Peyer's patch (tissue), 4 donors: ENCODE data around the gene PPFIBP2. TPM values are rescaled to one million over a fixed set of nuclear protein-coding genes. Genes with fewer than 3 reads are reported as not detected.

ENCODE experiments used
- DNase-seq, 3 donors: peaks; one replicate each; pipeline ENCODE4 v3.0.0-alpha.2; 2017 to 2019
- H3K27ac ChIP-seq, 4 donors: fragments of 200-600 bp; sonication (generic); one replicate each; pipeline ENCODE4 v1.5.1; 2016 to 2019
- H3K27me3 ChIP-seq, 2 donors: fragments of 200-600 bp; sonication (generic); one replicate each; pipeline ENCODE4 v1.5.1; 2019
- H3K36me3 ChIP-seq, 3 donors: fragments of 200-600 bp; sonication (generic); one replicate each; pipeline ENCODE4 v1.5.1; 2016 to 2019
- H3K4me1 ChIP-seq, 4 donors: fragments of 200-600 bp; sonication (generic); one replicate each; pipeline ENCODE4 v1.5.1; 2016 to 2019
- H3K4me3 ChIP-seq, 4 donors: fragments of 200-600 bp; sonication (generic); 1 replicate in 3 of 4; 2 replicates in 1 of 4; pipeline ENCODE4 v1.5.1; 2016 to 2019; ENCODE audit warnings: mild to moderate bottlenecking in 1 of 4
- H3K9me3 ChIP-seq, 4 donors: fragments of 200-600 bp; sonication (generic); one replicate each; pipeline ENCODE4 v1.5.1; 2016 to 2019; ENCODE audit warnings: mild to moderate bottlenecking in 1 of 4
- POLR2A ChIP-seq, 2 donors: fragments of 450-650 bp; IDR thresholded peaks; one replicate each; pipeline ENCODE4 v1.5.1; 2017; ENCODE audit warnings: antibody characterized with exemption in 2 of 2, mild to moderate bottlenecking in 2 of 2, moderate library complexity in 2 of 2
- total RNA-seq, 4 donors: library from RNA; depleted of rRNA; stranded (reverse); fragments of >200 nt; gene quantifications; one replicate each; pipeline ENCODE4 v1.1.0, GENCODE V29; 2016
- TF ChIP-seq, protein P1 (sequence below), 6 experiments: fragments of 450-650 bp in 4 of 6; fragments of 200-600 bp in 2 of 6; sonication (generic) in 1 of 6; IDR thresholded peaks; one replicate each; pipeline ENCODE4 v1.5.1; 2017 to 2019; ENCODE audit warnings: antibody characterized with exemption in 6 of 6, mild to moderate bottlenecking in 3 of 6, moderate library complexity in 1 of 6

Gene PPFIBP2
- total RNA-seq, 4 donors from 2014 or later = 74.6 to 245 (median 148) TPM

DNA sequence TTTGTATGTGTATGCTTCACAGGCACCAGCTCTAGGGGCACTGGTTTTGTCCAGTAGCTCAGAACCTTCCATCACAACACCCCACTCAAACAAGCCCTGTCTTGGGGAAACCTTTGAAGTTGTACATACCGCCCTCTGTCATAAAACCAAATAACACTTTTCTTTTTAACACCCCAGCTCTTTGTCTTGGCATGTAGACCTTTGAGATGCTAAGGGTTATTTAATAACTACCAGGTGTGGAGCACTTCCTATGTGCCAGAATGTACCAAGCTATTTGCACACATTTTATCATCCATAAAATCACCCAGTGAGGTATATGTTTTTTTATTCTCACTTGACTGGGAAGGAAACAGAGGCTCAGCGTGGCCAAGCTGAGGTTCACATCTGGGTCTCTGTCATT lies 108.9 kb downstream of the PPFIBP2 start:
- no peaks in the 10 kb centered on the region for H3K9me3 ChIP-seq
- H3K4me1 ChIP-seq = peaks cover 0 to 17% (median 0%) of the 10 kb centered on the region in 4 donors
- peak overlapping the region in 1 of 4 donors; percentile 23 for H3K27ac ChIP-seq
- no peaks in the 10 kb centered on the region for H3K27me3 ChIP-seq
- TF ChIP-seq, protein P1, sequence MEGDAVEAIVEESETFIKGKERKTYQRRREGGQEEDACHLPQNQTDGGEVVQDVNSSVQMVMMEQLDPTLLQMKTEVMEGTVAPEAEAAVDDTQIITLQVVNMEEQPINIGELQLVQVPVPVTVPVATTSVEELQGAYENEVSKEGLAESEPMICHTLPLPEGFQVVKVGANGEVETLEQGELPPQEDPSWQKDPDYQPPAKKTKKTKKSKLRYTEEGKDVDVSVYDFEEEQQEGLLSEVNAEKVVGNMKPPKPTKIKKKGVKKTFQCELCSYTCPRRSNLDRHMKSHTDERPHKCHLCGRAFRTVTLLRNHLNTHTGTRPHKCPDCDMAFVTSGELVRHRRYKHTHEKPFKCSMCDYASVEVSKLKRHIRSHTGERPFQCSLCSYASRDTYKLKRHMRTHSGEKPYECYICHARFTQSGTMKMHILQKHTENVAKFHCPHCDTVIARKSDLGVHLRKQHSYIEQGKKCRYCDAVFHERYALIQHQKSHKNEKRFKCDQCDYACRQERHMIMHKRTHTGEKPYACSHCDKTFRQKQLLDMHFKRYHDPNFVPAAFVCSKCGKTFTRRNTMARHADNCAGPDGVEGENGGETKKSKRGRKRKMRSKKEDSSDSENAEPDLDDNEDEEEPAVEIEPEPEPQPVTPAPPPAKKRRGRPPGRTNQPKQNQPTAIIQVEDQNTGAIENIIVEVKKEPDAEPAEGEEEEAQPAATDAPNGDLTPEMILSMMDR (IDR thresholded peaks at IDR 0.05) = no peak
- no peak for TF ChIP-seq POLR2A (IDR thresholded peaks at IDR 0.05)
- DNase-seq = no peak
- no peak overlapping the region for H3K4me3 ChIP-seq
- peaks cover 0 to 66% (median 0%) of the 10 kb centered on the region in 3 donors for H3K36me3 ChIP-seq

DNA sequence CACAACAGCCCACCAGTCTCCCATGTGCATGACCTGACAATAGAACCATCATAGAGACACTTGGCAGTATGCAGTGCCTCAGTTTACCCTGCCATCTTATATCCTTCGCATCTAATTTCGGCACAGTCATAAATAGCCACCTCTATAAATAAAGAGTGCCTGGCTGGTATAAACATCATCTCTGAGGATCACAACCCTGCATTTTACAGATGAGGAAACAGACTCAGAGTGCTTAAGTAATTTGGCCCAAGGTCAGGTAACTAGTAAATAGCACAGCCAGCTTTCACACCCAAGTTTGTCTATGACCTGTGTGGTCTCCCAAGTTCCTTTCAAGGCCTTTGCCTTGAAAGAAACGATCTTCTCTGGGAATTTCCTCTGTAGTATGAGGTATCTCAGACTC lies 114.9 kb downstream of the PPFIBP2 start:
- no peak overlapping the region for H3K4me3 ChIP-seq
- H3K9me3 ChIP-seq = no peaks in the 10 kb centered on the region
- H3K27ac ChIP-seq = no peak overlapping the region
- TF ChIP-seq, protein P1 (IDR thresholded peaks at IDR 0.05) = no peak
- TF ChIP-seq POLR2A (IDR thresholded peaks at IDR 0.05) = no peak
- DNase-seq = no peak
- H3K27me3 ChIP-seq = no peaks in the 10 kb centered on the region
- peaks cover 0 to 98% (median 0%) of the 10 kb centered on the region in 3 donors for H3K36me3 ChIP-seq
- no peaks in the 10 kb centered on the region for H3K4me1 ChIP-seq

DNA sequence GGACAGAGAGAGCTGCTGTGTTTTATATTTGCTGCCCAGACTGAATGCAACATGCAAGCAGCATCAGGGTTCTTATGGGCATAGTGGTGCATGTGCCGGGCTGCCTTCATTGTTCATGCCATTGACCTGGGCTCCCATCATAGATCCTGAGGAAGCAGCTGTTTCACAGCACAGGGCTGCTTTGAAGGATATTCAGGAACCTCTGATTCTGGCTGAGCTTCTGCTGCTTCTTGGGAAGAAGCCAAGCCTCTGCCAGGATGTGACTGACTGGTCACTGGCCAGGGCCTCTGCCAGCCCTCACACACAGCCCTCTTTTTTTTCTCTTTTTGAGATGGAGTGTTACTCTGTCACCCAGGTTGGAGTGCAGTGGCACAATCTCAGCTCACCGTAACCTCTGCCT lies 116.2 kb downstream of the PPFIBP2 start:
- Histone ChIP-seq H3K4me3 (no peak overlapping the region), H3K27me3 (no peaks in the 10 kb centered on the region), H3K36me3 (peaks cover 0 to 99% (median 0%) of the 10 kb centered on the region in 3 donors), H3K4me1 (peaks cover 0 to under 1% (median 0%) of the 10 kb centered on the region in 4 donors), H3K9me3 (no peaks in the 10 kb centered on the region), H3K27ac (no peak overlapping the region)
- no peak for DNase-seq
- no peak for TF ChIP-seq POLR2A (IDR thresholded peaks at IDR 0.05)
- TF ChIP-seq, protein P1 (IDR thresholded peaks at IDR 0.05) = no peak

DNA sequence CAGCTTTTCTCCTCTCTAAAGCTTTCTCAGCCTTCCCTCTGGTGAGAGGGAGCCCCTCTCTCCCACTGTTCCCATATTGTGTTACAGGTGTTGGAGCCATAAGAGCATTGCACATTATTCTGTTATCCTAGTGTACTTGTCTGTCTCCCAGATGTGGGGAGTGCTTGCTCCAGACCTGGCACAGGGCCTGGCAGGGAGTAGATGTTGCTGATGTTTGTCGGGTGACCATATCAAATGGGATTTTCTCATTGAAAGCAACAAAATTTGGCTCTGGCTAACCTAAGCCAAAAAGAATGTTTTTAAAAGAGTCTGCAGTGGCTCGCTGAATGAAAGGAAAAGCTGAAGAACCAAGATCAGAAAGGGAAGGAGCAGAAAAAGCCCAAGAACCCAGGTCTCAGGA lies 118.4 kb downstream of the PPFIBP2 start:
- H3K4me3 ChIP-seq = no peak overlapping the region
- H3K9me3 ChIP-seq = no peaks in the 10 kb centered on the region
- TF ChIP-seq, protein P1 (IDR thresholded peaks at IDR 0.05) = no peak
- no peak for TF ChIP-seq POLR2A (IDR thresholded peaks at IDR 0.05)
- H3K27ac ChIP-seq = no peak overlapping the region
- peaks cover 0 to 12% (median 0%) of the 10 kb centered on the region in 4 donors for H3K4me1 ChIP-seq
- DNase-seq = no peak
- H3K27me3 ChIP-seq = no peaks in the 10 kb centered on the region
- peaks cover 0 to 92% (median 0%) of the 10 kb centered on the region in 3 donors for H3K36me3 ChIP-seq

DNA sequence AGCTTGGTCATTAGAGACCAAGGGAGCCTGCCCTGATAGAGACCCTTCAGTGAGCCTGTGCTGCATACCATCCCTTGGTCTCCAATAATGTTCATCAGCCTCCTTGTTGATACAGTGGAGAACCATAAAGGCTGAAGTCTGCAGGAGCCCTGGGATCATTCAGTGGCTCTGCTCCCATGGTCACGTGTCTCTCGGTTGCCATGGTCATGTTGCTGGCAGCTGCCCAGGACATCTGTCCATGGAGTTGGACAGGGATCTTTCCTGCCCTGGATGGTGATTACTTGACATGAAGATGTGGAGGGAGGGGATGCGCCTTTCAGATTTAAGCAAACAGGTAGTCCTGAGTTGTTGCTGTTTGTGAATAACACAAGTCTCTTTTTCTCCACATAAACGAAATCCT lies 121.3 kb downstream of the PPFIBP2 start:
- H3K27me3 ChIP-seq = no peaks in the 10 kb centered on the region
- TF ChIP-seq, protein P1 (IDR thresholded peaks at IDR 0.05) = no peak
- TF ChIP-seq POLR2A (IDR thresholded peaks at IDR 0.05) = no peak
- no peak overlapping the region for H3K27ac ChIP-seq
- H3K36me3 ChIP-seq = peaks cover 0 to 72% (median 0%) of the 10 kb centered on the region in 3 donors
- H3K4me3 ChIP-seq = no peak overlapping the region
- DNase-seq = peak in 2 of 3 donors; percentile 58 to 67
- no peaks in the 10 kb centered on the region for H3K9me3 ChIP-seq
- H3K4me1 ChIP-seq = peaks cover 0 to 30% (median 0%) of the 10 kb centered on the region in 4 donors

DNA sequence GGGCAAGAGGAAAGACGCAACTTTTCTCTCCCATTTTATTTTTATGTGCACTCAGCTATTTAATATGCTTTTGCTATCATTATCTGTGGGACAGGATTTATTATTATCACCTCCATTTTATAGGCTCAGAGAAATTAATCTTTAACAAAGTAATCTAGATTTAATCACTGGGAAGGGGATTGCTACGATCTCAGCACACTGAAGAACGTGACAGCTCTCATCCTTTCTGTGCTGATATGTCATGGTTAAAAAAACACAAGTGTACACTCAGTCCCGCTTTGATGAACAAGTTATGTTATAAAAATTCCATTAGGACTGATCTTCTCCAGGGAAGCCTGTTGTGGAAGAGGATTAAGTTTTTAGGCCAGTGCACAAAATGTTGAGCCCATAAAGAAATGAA lies 121.9 kb downstream of the PPFIBP2 start:
- Histone ChIP-seq H3K9me3 (no peaks in the 10 kb centered on the region), H3K27ac (no peak overlapping the region), H3K36me3 (peaks cover 0 to 66% (median 0%) of the 10 kb centered on the region in 3 donors), H3K27me3 (no peaks in the 10 kb centered on the region), H3K4me1 (peaks cover 0 to 36% (median 0%) of the 10 kb centered on the region in 4 donors), H3K4me3 (no peak overlapping the region)
- no peak for DNase-seq
- TF ChIP-seq POLR2A (IDR thresholded peaks at IDR 0.05) = no peak
- TF ChIP-seq, protein P1 (IDR thresholded peaks at IDR 0.05) = no peak
